Right lobe of liver (tissue), 4 donors: ENCODE measurements around the gene KAT7.

Experiments used
- POLR2A ChIP-seq: fragments of 450-650 bp; IDR thresholded peaks from one replicate; pipeline ENCODE4 v1.6.1; 2017; ENCODE audit warnings: antibody characterized with exemption, mild to moderate bottlenecking
- TF ChIP-seq, protein P1 (sequence below), 4 donors: fragments of 200-600 bp in 3 of 4; fragments of 450-650 bp in 1 of 4; IDR thresholded peaks; one replicate each; pipeline versions ENCODE4 v1.5.1 to v1.8.0; 2016 to 2022; ENCODE audit warnings: antibody characterized with exemption in 4 of 4, mild to moderate bottlenecking in 2 of 4
- donor health status: DM: no; HTN: no; CAD: no.
- donor health status: DM: no; HTN: no; CAD: no.
- donor health status: DM: no; HTN: yes; CAD: no.

DNA sequence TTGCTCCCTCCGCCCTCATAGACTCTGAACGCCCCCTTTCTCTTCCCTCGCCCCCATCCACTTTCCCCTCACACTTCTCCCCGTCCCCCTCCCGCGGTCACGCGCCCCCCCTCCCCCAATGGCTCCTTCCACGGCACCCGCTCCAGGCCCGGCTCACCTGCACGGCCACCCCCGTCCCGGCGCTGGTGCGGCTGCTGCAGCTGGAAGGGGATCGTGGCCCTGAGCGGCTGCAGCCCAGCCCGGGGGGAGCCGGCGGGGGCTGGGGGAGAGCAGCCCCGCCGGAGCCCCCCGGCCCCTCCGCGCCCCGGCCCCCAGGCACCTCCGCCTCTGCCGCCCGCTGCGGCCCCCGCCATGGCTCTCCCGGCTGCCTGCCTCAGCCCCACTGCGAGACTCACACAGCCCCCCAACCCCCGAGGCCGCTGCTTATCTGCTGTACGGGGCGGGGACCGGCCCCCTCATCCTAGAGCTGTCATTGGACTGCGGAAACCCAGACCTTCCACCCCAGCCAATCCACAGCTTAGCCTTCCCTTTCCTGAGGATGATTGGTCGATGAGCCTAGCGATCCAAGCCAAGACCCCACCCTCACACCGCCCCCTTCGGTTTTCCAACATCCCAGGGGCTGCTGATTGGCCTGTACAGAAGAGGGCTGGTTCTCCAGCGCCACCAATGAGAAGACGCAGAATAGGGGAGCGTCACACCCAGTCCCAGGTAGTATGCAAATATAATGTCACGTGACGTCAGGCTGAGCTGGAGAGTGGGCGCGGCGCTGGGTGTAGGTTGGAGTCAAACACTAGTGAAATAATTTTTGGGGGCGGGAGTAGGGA is 24.5 kb upstream of the KAT7 start, which contains the start of gene FAM117A:
- TF ChIP-seq, protein P1, sequence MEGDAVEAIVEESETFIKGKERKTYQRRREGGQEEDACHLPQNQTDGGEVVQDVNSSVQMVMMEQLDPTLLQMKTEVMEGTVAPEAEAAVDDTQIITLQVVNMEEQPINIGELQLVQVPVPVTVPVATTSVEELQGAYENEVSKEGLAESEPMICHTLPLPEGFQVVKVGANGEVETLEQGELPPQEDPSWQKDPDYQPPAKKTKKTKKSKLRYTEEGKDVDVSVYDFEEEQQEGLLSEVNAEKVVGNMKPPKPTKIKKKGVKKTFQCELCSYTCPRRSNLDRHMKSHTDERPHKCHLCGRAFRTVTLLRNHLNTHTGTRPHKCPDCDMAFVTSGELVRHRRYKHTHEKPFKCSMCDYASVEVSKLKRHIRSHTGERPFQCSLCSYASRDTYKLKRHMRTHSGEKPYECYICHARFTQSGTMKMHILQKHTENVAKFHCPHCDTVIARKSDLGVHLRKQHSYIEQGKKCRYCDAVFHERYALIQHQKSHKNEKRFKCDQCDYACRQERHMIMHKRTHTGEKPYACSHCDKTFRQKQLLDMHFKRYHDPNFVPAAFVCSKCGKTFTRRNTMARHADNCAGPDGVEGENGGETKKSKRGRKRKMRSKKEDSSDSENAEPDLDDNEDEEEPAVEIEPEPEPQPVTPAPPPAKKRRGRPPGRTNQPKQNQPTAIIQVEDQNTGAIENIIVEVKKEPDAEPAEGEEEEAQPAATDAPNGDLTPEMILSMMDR (IDR thresholded peaks at IDR 0.05) = no peak
- peak; percentile 64 for TF ChIP-seq POLR2A
